RWPE1 (cell line): ENCODE measurements around the gene FITM2.
"Not testable (repeated sequence)": the region's sequence is repeated elsewhere in the genome, so short reads cannot be mapped to it uniquely, and the experiment has no call there.

Experiments used
- CTCF ChIA-PET: fragments of 350-600 bp; sonication (Branson Sonifier 250); formaldehyde crosslinking; extraction: SDS; loops from one replicate; lab custom pipeline; 2021; lab: Yijun Ruan, JAX
- POLR2A ChIA-PET: fragments of 400-600 bp; formaldehyde crosslinking; extraction: SDS; loops from one replicate; lab custom pipeline; 2020; ENCODE audit warnings: antibody characterized with exemption; ENCODE audit not compliant: low non-redundant PET; lab: Yijun Ruan, JAX
- DNase-seq: peaks from one replicate; pipeline ENCODE4 v3.0.0; 2012; ENCODE audit warnings: low spot score
- H3K27ac ChIP-seq: fragments of 450-650 bp; 2 replicates; pipeline ENCODE4 v1.5.1; 2017
- CTCF ChIP-seq: fragments of 450-650 bp; conservative IDR thresholded peaks from 2 replicates; pipeline ENCODE4 v1.5.1; 2017; ENCODE audit warnings: low read depth, mild to moderate bottlenecking

Gene FITM2

GRCh38 chr20:44335675-44336074, 24.7 kb upstream of the FITM2 start:
- no peak overlapping the region for H3K27ac ChIP-seq
- no peak for TF ChIP-seq CTCF
- CTCF ChIA-PET: interaction anchor here (0.6 kb wide), 1 partner anchor 123 kb away, joined by 7 read pairs; no protein-coding TSS in a partner anchor
- POLR2A ChIA-PET: no interaction called here
- no peak for DNase-seq

GRCh38 chr20:44334709-44335108, 23.7 kb upstream of the FITM2 start:
- TF ChIP-seq CTCF: no peak
- no peak overlapping the region for H3K27ac ChIP-seq
- ChIA-PET POLR2A (no interaction called here), CTCF (no interaction called here)
- DNase-seq: no peak

- ChIA-PET POLR2A (no interaction called here), CTCF (no interaction called here)
- H3K27ac ChIP-seq: no peak overlapping the region
- TF ChIP-seq CTCF: no peak
- no peak for DNase-seq
Measured at GRCh38 chr20:44334306-44334705, 23.3 kb upstream of the FITM2 start.

- DNase-seq: no peak
- CTCF ChIA-PET: interaction anchor here (0.6 to 0.7 kb wide), 3 partner anchors 98 to 395 kb away, joined by 3 to 4 read pairs (median 3); no protein-coding TSS in a partner anchor
- H3K27ac ChIP-seq: no peak overlapping the region
- TF ChIP-seq CTCF: no peak
- POLR2A ChIA-PET: no interaction called here
Measured at GRCh38 chr20:44331201-44331600, 20.2 kb upstream of the FITM2 start.

GRCh38 chr20:44328428-44328827, 17.4 kb upstream of the FITM2 start:
- POLR2A ChIA-PET: no interaction called here

GRCh38 chr20:44327748-44328147, 16.7 kb upstream of the FITM2 start:
- POLR2A ChIA-PET, DNase-seq, H3K27ac ChIP-seq: not testable (repeated sequence)
- CTCF ChIA-PET: interaction anchor here (0.6 to 3.8 kb wide), 4 partner anchors 16 to 405 kb away, joined by 3 to 17 read pairs (median 7); partner anchors contain the start of gene FITM2

More at GRCh38 chr20:44328428-44328827, 17.4 kb upstream of the FITM2 start:
- H3K27ac ChIP-seq: no peak overlapping the region
- DNase-seq: no peak
- CTCF ChIA-PET: interaction anchor here (0.6 to 3.8 kb wide), 4 partner anchors 17 to 404 kb away, joined by 3 to 17 read pairs (median 7); partner anchors contain the start of gene FITM2
- no peak for TF ChIP-seq CTCF

- CTCF ChIA-PET: interaction anchor here (2.3 to 3.8 kb wide), 2 partner anchors 15 to 109 kb away, joined by 10 to 17 read pairs; partner anchors contain the start of gene FITM2
- H3K27ac ChIP-seq: no peak overlapping the region
- POLR2A ChIA-PET: no interaction called here
- no peak for DNase-seq
- no peak for TF ChIP-seq CTCF
Measured at GRCh38 chr20:44326391-44327159, 15.6 kb upstream of the FITM2 start.
